ENCODE measurements around the gene CLDN17.

CLDN17 gene, protein sequence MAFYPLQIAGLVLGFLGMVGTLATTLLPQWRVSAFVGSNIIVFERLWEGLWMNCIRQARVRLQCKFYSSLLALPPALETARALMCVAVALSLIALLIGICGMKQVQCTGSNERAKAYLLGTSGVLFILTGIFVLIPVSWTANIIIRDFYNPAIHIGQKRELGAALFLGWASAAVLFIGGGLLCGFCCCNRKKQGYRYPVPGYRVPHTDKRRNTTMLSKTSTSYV

DNA sequence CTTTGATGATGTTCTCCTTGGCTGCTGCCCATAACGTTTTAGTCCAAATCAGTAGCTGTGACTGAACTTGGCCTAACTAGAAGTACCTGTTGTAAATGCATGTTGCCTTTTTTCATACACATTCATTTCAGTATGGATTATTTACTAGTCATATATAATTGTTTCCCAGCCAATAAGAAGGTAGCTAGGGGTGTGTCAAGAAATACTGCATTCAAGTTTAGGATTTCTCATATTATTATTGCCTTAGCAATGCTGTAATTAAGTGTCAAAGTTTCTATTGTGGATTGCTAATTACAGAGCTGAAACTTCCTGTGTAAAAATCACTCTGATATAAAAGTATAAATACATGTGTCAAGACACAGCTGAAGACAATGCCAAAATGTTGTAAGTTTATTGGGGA, at the start of gene CLDN17:
TSS of gene CLDN17 (minus strand) at position 101 of the 400 bp plus-strand sequence. CDS start 188 bp downstream, outside the sequence.
- DNase-seq (ENCODE audit: low read depth), result no peak

DNA sequence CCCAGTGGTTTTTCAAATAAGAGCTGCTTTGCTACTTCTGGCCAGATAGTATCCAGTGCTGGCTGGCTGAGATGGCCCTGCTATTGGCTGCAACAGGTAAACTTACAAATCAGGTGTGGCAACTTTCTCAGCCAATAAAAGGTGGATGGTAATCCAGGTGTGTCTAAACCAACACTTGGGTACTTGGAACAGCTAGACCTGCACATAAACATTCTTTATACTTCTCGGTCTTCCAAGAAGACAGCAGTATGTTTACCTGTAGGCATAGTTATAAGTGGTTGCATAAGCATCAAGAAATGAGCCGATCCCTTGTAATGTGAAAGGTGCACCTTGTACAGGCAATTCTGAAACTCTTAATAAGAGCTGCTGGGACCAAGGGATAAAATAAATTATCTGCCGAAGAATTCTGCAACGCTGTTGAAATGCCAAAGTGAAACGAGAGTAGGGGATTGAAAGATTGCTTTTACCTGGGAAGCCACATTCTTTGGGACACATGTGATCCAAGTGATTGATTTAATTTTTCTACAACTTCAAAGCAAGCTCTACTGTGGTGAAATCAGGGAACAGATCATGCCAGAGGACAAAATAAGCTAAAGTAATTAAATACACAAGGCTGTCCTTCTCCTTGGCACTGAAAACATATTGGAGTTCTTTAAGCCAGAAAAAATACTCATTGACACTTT, 49.6 kb upstream of the CLDN17 start, which contains the start of gene CLDN8:
TSS of gene CLDN8 (minus strand) at position 57 of the 683 bp plus-strand sequence. CDS start 172 bp downstream, outside the sequence.
- no peak for DNase-seq (ENCODE audit: low read depth)

DNA sequence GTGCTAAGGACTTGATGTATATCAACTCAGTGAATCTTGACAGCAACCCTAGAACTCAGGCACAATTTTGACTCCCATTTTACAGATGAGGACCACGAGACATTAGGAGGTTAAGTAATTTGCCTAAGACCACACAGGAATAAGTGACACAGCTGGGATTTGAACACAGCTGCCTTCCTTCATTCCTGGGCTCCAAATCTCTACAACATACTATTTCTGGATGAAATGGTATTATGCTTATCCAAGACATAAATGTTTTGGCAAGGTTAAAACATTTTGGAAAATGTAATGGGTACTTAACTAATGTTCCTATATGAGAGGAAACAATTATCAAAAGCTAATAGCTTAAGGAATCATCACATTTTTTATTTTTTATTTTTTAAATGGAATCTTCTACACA, 44.5 kb upstream of the CLDN17 start:
- DNase-seq (ENCODE audit: low read depth), result no peak

DNA sequence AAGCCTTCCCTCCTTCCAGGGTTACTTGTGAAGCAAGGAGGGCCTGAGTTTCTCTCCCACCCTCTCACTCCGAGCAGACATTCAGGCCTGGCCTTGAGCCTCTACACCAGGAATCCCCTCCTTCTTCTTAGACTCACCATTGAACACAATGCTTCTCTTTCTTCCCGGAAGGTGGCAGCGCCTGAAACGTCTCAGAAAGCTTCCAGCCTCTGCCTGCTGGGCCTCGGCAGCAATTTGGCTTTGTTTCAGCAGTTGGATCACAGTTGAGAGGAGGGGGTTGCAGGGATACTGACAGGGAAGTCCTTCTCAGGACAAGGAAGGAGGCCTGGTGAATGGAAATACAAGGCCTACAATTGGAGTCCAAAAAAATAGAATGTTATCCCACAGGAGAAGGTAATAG, 43.0 kb upstream of the CLDN17 start:
- DNase-seq (ENCODE audit: low read depth), result no peak

DNA sequence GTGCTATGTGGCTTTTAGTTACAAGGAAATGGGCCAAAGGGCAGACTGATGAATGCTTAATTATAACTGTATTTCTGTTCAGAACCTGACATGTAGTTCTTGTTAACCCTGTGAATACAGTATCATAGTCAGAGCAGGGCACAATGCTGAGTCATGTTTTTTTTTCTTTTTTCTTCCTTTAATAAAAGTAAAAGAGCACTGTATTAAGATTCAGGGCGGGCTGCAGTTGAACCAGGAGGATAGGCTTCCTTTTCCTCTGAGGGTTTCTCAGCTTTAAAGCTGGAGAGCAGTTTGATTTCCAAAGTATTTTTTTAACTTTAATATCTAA, 40.6 kb upstream of the CLDN17 start:
- DNase-seq (ENCODE audit: low read depth), result no peak

DNA sequence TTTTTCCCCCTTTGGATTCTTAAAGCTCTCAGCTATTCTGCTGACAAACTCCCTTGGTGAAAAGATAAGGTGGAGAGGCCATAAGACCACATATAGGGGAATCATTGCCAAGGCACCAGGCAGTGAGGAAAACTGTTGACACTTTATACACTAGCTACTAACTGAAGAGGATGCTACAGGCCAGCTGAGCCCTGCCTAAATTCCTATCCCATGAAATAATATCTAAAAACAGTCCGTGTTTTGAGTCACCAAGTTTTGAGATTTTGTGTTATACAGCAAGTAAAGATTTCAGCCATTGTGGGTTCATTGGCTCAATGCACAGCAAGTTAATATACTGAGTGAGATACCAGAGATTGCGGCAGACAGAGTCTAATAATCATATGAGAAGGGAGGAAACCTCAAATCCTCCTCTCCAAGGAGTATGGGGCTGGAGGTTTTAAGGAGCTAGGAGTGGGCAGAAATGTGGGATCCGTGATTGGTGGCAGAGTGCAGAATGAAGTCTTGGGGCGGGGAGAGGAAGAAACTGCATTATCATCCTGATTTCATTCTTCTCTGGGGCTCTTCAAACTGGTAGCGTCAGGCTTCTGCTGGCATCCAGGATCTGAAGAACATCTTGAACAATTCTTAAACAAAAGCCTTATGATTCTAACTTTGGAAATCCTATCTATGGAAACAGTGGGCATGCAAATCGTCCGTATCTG, 40.1 kb upstream of the CLDN17 start:
- DNase-seq (ENCODE audit: low read depth), result peak; percentile 9

DNA sequence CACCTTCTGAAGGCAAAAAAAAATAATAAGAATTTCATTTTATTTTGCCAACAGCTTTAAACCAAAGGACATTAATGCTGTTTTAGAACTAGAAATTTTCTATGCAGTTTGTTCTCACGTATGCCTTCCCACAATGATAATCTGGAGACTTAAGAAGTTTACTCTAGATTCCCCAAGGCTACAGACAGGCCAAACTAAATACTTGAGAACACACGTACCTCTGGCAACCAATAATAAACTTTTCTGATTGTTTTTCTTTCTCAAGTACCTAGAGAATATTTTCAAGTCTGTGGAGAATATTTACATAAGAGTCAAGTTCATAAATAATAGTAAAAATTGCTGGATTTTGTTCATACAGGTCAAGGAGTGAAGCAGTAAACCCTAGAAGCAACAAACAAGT, 33.4 kb upstream of the CLDN17 start:
- DNase-seq (ENCODE audit: low read depth), result no peak

DNA sequence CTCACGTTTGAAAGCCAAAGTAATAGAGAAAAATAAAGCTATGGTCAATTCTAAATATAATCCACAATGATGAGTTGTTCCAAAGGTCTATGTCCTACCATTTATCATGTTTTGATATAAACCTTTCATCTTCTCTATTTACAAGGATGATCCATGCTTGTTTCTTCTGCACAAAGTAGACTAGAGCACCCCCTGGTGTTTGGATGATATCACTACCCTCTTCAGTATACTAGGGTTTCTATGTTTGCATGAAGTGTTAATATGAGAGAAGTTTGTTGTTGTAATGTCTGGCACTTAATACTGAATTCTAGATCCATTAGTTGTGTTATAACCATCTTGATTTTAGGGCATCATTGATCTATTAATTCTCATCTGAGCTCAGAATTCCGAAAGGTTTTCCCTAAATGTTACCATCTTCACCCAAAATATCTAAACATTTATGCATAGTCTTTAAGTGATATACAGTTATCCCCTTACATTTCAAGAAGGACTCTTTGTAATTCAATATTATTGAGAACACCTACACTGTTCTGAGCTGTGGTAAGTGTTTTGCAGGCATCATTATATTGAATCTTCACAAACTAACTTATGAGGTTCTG, 28.2 kb upstream of the CLDN17 start:
- peak; percentile 15 for DNase-seq (ENCODE audit: low read depth)

DNA sequence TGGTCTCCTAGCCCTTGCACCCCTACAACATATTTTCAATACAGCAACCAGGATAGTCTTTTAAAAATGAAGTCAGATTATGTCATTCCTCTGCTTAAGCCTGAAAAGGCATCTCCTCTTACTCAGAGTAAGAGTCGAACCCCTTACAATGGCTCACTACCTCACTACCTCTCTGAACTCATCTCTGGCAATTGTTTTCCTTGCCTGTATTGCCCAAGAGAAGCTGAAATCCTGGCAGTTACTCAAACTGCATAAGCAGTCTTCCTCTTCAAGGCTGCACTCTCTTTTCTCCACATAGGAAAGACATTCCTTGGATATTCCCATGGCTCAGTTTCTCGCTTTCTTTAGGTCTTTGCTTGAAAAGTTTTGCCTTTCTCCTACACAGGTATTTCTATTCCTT, 26.6 kb upstream of the CLDN17 start:
- DNase-seq (ENCODE audit: low read depth), result no peak

DNA sequence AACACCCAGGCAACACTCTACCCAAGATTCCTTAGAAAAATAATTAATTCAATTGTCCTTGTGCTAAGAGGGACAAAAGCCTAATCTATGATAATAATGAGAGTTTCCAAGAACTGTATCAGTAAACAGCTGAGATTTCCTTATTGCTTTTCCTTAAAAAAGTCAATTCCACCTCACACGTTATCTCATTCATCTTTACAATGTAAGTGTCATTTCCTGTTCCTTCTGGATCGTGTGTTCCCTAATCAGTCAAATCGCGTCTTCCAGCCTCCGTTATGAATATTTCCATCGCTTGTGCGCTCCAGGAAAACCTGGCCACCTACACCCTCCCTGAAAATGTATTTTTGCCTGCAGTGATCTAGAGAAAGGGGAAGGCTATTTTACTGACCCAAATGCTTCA, 23.9 kb upstream of the CLDN17 start:
- no peak for DNase-seq (ENCODE audit: low read depth)

DNA sequence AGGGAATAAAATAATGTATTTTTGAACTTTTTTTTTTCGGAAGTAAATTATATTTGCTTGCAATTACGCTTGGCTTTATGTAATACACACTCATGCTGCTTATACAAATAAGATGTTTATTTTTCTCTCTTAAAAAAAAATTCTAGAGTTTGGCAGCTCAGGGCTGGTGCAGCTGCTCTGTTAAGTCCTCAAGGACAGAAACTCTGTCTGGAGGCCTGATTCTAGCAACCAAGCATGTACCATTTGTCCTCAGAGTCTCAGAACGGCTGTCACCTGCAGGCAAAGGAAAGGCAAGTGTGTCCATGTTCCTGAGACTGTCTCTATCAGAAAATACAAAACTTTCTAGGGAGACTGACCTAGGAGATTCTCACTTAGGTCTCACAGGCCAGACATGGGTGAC, 23.2 kb upstream of the CLDN17 start:
- no peak for DNase-seq (ENCODE audit: low read depth)

DNA sequence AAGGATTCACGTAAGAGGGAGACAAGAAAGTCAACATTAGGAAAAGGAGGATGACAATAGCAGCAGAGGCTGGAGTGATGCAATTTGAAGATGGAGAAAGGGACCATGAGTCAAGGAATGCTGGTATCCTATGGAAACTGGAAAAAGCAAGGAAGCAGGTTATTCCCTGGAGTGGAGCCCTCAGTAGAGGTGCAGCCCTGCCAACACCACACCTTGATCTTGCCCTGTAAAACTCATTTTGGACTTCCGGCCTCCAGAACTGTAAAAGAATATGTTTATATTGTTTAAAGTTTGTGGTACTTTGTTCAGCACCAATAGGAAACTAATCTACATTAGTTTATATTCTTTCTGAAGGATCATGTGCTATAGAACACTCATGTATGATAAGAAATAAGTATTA, 19.6 kb upstream of the CLDN17 start:
- no peak for DNase-seq (ENCODE audit: low read depth)

DNA sequence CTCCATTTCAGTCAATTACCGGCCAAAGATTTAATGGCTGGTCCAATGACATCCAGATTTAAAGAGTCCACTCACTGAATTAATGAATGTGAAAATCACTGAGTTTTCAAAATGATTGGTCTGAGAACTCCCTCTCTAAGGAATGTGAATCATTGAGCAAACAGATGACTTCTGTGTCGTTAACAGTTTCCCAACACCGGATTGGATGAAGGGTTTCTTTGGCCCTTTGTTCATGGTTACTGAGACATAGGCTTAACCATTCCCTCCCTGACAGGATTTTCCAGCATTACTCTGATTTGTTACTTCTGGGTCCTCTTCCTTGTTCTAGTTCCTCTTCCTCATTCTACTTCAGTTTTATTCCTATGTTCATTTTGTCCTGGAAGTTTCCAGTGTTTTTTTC, 1.5 kb upstream of the CLDN17 start:
- DNase-seq (ENCODE audit: low read depth), result no peak

DNA sequence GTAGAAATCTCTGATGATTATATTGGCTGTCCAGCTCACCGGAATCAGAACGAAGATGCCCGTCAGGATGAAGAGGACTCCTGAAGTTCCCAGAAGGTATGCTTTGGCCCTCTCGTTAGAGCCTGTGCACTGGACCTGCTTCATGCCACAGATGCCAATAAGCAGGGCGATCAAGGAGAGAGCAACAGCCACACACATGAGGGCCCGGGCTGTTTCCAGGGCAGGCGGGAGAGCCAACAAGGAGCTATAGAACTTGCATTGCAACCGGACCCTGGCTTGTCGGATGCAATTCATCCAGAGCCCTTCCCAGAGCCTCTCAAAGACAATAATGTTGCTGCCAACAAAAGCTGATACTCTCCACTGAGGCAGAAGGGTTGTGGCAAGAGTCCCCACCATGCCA, 434 bp downstream of the CLDN17 start:
- no peak for DNase-seq (ENCODE audit: low read depth)

DNA sequence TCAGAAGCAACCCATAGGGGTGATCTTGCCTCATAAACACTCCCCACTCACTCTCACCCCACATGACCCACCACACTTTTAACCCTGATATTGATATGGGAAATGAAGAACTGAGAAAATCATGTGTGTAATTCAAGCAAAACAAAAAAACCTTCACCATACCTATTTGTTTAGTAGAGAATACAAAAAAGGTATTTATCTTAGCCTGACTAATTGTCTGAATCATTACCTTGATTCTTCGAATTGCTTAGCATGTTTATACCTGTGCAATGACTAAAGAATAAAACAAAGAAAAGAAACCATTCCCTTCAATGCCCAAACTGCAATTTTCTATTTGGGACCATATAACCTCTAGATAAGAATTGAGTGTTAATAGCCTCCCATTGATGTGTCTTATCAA, 1.8 kb downstream of the CLDN17 start:
- DNase-seq (ENCODE audit: low read depth), result no peak

DNA sequence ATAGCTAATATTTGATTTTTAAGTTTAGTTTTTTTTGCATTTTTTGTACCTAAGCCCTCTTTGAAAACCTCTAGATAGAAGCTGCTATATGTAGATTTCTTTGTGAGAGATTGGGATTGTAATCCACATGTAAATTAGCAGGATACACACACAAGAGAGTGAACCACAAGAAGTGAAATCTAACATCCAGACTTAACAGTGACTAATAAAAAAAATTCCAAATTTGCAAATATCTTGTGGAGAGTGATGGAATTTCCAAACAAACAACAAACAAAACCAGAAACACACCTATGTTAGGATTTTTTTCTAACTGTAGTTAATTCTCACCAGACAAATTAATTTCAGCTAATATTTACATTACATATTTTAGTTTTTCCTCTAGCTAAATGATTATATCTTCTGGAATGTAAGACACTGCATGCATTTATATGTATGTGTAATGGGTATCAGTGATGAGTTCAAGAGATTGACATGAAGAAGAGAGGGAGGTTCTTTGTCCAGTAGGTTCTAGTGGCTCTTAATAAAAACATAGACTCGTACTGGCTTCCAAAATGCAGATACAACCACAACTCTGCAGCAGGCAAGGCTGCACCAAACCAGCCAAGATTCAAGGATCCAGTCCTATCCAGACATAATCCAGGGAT, 12.8 kb downstream of the CLDN17 start:
- no peak for DNase-seq (ENCODE audit: low read depth)

DNA sequence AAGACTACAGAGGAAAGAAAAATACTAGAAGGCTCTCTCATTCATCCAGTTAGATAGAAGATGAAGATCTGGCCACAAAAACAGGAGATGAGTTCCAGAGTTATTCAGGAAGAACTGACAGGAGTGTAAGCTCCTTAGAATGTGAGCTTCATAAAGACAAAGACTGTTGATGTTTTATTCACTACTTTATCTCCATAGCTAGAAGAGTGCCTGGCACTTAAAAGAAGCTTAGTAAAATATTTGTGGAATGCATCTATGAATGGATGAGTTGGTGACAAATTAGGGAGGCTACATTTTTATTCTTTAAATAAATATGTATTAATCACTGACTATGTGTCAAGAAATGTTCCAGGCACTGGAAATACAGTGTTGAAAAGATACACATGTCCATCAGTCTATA, 13.8 kb downstream of the CLDN17 start:
- no peak for DNase-seq (ENCODE audit: low read depth)

DNA sequence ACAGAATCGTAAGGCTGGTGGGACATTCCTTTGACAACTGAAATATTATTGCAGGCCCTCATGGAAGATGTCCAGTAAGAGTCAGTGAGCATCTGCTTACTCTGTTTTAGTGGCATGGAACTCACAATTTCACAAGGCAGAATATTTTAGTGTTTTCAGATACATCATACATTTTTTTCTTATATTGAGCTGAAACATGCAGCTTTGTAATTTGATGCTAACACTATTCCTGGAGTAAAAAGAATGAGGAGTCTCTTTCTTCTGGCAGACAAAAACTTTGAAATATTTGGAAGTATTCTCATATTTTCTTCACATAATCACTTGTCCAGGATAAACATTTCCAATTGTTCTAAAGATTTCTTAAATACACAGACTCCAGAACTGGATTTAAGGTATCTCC, 17.7 kb downstream of the CLDN17 start:
- no peak for DNase-seq (ENCODE audit: low read depth)

DNA sequence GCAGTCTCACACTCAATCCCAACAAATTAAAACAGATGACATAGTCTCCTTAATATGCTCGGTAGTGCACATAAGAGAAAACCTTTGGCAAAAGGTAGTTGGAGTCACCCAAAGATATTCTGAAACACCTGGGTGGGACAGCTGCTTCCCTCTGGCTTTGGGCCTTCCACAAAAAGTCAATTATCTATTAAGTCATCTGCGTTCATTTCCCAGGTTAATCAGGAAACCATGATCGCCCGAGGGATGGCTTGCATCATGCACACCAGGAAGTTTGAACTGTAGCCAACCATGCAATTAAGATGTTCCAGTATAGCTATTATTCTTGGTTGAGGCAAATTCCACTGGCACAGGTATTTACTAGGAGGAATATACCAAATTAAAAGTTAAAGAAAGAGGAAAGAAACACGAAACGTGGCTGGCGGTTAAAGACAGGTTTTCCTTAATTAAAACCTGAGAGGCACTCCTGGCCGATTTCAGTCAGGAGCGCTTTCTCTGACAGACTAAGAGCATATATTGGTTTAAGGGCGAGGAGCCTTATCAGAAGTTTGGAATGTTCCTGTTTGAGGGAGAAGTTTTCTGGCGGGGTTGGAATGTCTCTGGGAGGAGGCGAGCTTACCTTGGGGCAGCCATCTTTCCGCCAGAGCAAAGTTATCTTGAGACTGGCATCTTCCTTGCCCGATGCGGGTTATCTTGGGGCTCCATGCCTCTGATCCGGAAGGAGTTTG, 19.9 kb downstream of the CLDN17 start:
- DNase-seq (ENCODE audit: low read depth), result no peak

DNA sequence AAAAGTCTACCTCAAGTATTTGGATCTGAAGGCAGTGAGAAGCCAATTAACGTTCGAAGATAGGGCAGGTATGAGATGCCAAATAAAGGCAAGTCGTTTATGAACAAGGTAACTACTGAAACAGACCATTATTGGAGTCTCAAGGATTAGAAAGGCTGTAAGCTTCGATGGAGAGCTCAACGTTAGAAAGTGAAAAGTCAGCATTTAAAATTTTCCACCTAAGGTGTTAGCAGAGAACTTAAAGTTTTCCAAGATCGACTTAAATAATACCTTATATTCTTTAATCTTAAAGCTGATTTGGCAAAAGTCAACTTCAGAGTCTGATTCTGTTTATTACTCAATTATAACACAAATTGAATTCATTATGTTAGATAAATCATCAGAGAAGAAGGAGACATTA, 28.1 kb downstream of the CLDN17 start:
- DNase-seq (ENCODE audit: low read depth), result no peak

DNA sequence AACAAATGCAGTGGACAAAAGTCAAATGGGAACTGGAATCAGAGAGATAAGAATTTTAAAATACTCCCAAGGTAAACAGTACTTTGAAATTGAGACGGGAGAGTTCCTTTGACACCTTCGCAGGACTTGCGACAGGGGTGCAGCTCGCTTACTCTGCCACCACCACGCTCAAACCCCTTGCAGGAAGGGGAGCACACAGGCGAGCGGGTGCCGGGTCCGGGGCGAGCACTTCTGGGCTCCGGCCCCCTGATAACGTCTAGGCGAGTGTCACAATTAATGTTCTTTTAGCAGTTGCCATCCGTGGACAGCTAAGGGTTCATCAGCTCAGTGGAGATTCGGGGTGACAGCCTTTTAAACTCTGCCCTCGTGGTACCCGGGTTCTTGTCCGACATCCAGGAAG, 37.4 kb downstream of the CLDN17 start:
- no peak for DNase-seq (ENCODE audit: low read depth)

DNA sequence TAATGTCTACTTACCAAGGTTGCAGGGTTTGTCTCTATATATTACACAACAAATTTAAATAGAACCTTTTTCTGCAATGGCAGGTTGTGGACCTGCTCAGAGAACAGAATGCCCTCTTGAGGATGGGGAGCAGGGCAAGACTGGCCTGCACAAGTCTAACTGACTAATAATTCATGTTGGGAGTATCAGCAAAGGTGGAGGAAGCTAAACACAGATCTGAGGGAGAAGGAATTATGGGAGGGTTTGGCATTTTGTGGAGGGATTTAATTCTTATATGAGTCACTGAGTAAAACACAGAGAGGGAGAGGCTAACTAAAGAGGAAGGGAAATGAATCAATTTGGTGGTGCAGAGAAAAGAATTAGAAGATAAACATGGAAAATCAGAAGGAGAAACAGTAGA, 40.0 kb downstream of the CLDN17 start:
- no peak for DNase-seq (ENCODE audit: low read depth)

Measured in HS-5 (cell line).